Fibroblast of lung (primary cell): Measurements from ENCODE around the gene KCNT2. TPM values are rescaled to one million over a fixed set of nuclear protein-coding genes. Genes with fewer than 3 reads are reported as not detected.

Source experiments
- DNase-seq, 2 donors: peaks; one replicate each; pipeline versions ENCODE4 v3.0.0 to v3.0.0-alpha.2; 2010; ENCODE audit warnings: low read depth in 2 of 2
- H2AFZ ChIP-seq: 2 replicates; pipeline ENCODE4 v1.5.1; 2012; ENCODE audit warnings: low read length, control low read depth, inconsistent platforms
- H3K27ac ChIP-seq: 2 replicates; pipeline ENCODE4 v1.5.1; 2011; ENCODE audit warnings: low read length, control low read depth; ENCODE audit not compliant: insufficient read depth
- H3K27me3 ChIP-seq: 2 replicates; pipeline ENCODE4 v1.5.1; 2011; ENCODE audit warnings: mild to moderate bottlenecking, low read length; ENCODE audit not compliant: control insufficient read depth, insufficient read depth
- H3K36me3 ChIP-seq: 2 replicates; pipeline ENCODE4 v1.5.1; 2011; ENCODE audit warnings: low read length; ENCODE audit not compliant: control insufficient read depth, insufficient read depth
- H3K4me1 ChIP-seq: 2 replicates; pipeline ENCODE4 v1.5.1; 2011; ENCODE audit warnings: low read length; ENCODE audit not compliant: control insufficient read depth, insufficient read depth; ENCODE audit errors: extremely low read depth
- H3K4me2 ChIP-seq: 2 replicates; pipeline ENCODE4 v1.5.1; 2011; ENCODE audit warnings: low read length, control low read depth; ENCODE audit not compliant: insufficient read depth; ENCODE audit errors: extremely low read depth
- H3K4me3 ChIP-seq, 4 experiments: fragments of 200-600 bp in 1 of 4; sonication (generic) in 1 of 4; replicated peaks in 1 of 4; 2 replicates each; pipeline ENCODE4 v1.5.1; 2011 to 2016; ENCODE audit warnings: low read length in 4 of 4, low read depth in 3 of 4, mild to moderate bottlenecking in 3 of 4, control low read depth in 2 of 4, inconsistent platforms in 1 of 4, mixed read lengths in 1 of 4; ENCODE audit not compliant: insufficient read depth in 1 of 4; ENCODE audit errors: control extremely low read depth in 1 of 4
- H3K79me2 ChIP-seq: 2 replicates; pipeline ENCODE4 v1.5.1; 2012; ENCODE audit warnings: mild to moderate bottlenecking, low read length, inconsistent platforms; ENCODE audit not compliant: control insufficient read depth, insufficient read depth
- H3K9ac ChIP-seq: 2 replicates; pipeline ENCODE4 v1.5.1; 2011; ENCODE audit warnings: mild to moderate bottlenecking, low read length, control low read depth; ENCODE audit not compliant: insufficient read depth
- H3K9me3 ChIP-seq: 2 replicates; pipeline ENCODE4 v1.5.1; 2012; ENCODE audit warnings: low read depth, low read length; ENCODE audit not compliant: control insufficient read depth, insufficient read depth
- H4K20me1 ChIP-seq: 2 replicates; pipeline ENCODE4 v1.5.1; 2011; ENCODE audit warnings: low read length; ENCODE audit not compliant: control insufficient read depth, insufficient read depth; ENCODE audit errors: extremely low read depth
- CTCF ChIP-seq, 2 donors: IDR thresholded peaks in 1 of 2; conservative IDR thresholded peaks in 1 of 2; 1 replicate in 1 of 2; 2 replicates in 1 of 2; pipeline ENCODE4 v1.5.1; 2011 to 2012; ENCODE audit warnings: low read length in 2 of 2, control low read depth in 1 of 2, inconsistent platforms in 1 of 2, low read depth in 1 of 2, mild to moderate bottlenecking in 1 of 2
- EZH2 ChIP-seq: IDR thresholded peaks from 2 replicates; pipeline ENCODE4 v1.5.1; 2012; ENCODE audit warnings: low read length, control low read depth, mild to moderate bottlenecking; ENCODE audit errors: missing control alignments
- polyA plus RNA-seq, 2 donors: library from polyadenylated mRNA; depleted of rRNA in 1 of 2; stranded (reverse) in 1 of 2; unstranded in 1 of 2; fragments of >200 nt; gene quantifications; 2 replicates each; pipeline ENCODE4 v1.2.1, GENCODE V29; 2011 to 2012; ENCODE audit warnings: missing spikeins in 1 of 2
- total RNA-seq: library from RNA; depleted of rRNA; stranded (reverse); fragments of >200 nt; gene quantifications from 2 replicates; pipeline ENCODE4 v1.2.1, GENCODE V29; 2014

KCNT2 gene
- total and polyA plus RNA-seq, 2 donors (not counting 1 experiment from before 2014, with no cell fraction given), result 0.96 to 8.1 TPM

GRCh38 chr1:196207612-196208217, 400.5 kb downstream of the KCNT2 start:
- Histone ChIP-seq H3K27ac (no peak overlapping the region), H2AFZ (no peak overlapping the region), H4K20me1 (no peaks in the 10 kb centered on the region), H3K9ac (no peak overlapping the region), H3K4me1 (no peaks in the 10 kb centered on the region), H3K79me2 (no peaks in the 10 kb centered on the region), H3K4me3 (no peak overlapping the region), H3K36me3 (no peaks in the 10 kb centered on the region), H3K9me3 (no peaks in the 10 kb centered on the region), H3K4me2 (no peak overlapping the region), H3K27me3 (no peaks in the 10 kb centered on the region)
- DNase-seq, result no peak
- no peak for TF ChIP-seq CTCF (conservative IDR thresholded peaks at IDR 0.05 in 1 of 2, IDR thresholded peaks at IDR 0.05 in 1 of 2; ENCODE audit: low read depth in 1 of 2, low read length in 2 of 2)
- no peak for TF ChIP-seq EZH2

DNA sequence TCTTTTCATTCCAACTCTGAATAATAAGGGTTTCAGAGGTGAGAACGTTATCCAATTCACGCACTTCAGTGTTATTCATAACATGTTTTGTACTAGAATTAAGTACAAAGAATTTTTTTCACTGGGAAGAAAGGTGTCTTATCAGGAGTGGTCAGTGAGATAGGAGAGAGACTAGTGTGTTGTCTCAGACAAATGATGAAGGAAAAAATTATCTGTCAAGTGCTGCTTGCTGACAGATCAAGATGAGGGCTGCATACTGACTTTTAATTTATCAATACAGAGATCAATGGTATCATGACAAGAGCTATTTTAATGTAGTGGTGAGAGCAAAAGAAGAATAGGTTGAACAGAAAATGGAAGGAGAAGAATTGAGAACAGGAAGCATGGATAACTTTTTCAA, 402.4 kb downstream of the KCNT2 start:
- Histone ChIP-seq H2AFZ (no peak overlapping the region), H3K9me3 (no peaks in the 10 kb centered on the region), H3K4me2 (no peak overlapping the region), H4K20me1 (no peaks in the 10 kb centered on the region), H3K4me3 (no peak overlapping the region), H3K79me2 (no peaks in the 10 kb centered on the region), H3K36me3 (no peaks in the 10 kb centered on the region), H3K27ac (no peak overlapping the region), H3K9ac (no peak overlapping the region), H3K27me3 (no peaks in the 10 kb centered on the region), H3K4me1 (no peaks in the 10 kb centered on the region)
- no peak for DNase-seq
- no peak for TF ChIP-seq EZH2
- TF ChIP-seq CTCF (conservative IDR thresholded peaks at IDR 0.05 in 1 of 2, IDR thresholded peaks at IDR 0.05 in 1 of 2; ENCODE audit: low read depth in 1 of 2, low read length in 2 of 2), result no peak

- DNase-seq, result no peak
- no peaks in the 10 kb centered on the region for H3K4me1 ChIP-seq
- no peak overlapping the region for H3K4me3 ChIP-seq
- no peak overlapping the region for H3K4me2 ChIP-seq
- H3K79me2 ChIP-seq, result no peaks in the 10 kb centered on the region
- H3K9me3 ChIP-seq, result no peaks in the 10 kb centered on the region
- no peaks in the 10 kb centered on the region for H4K20me1 ChIP-seq
- H2AFZ ChIP-seq, result no peak overlapping the region
- H3K27ac ChIP-seq, result no peak overlapping the region
- TF ChIP-seq CTCF (conservative IDR thresholded peaks at IDR 0.05 in 1 of 2, IDR thresholded peaks at IDR 0.05 in 1 of 2; ENCODE audit: low read depth in 1 of 2, low read length in 2 of 2), result no peak
- TF ChIP-seq EZH2, result no peak
- H3K36me3 ChIP-seq, result no peaks in the 10 kb centered on the region
- no peak overlapping the region for H3K9ac ChIP-seq
- H3K27me3 ChIP-seq, result no peaks in the 10 kb centered on the region
These were observed 411.8 kb downstream of the KCNT2 start for GRCh38 chr1:196196486-196196885.
